Liver (tissue), 9 donors: Measurements from ENCODE around the gene UFD1. TPM values are rescaled to one million over a fixed set of nuclear protein-coding genes. Genes with fewer than 3 reads are reported as not detected.

Source experiments
- DNase-seq: peaks from one replicate; pipeline ENCODE4 v3.0.0-alpha.2; 2017; ENCODE audit warnings: low spot score
- H3K27ac ChIP-seq, 2 donors: one replicate each; pipeline ENCODE4 v1.7.0; 2013; ENCODE audit warnings: inconsistent platforms in 2 of 2, low read length in 2 of 2, control low read depth in 1 of 2, low read depth in 1 of 2, mild to moderate bottlenecking in 1 of 2
- H3K27me3 ChIP-seq, 4 donors: one replicate each; pipeline versions ENCODE4 v1.6.1 to v1.7.0; 2013; ENCODE audit warnings: low read length in 3 of 4, inconsistent platforms in 1 of 4, mild to moderate bottlenecking in 1 of 4, moderate library complexity in 1 of 4; ENCODE audit not compliant: control insufficient read depth in 4 of 4, insufficient read depth in 4 of 4
- H3K36me3 ChIP-seq, 4 donors: one replicate each; pipeline versions ENCODE4 v1.6.1 to v1.7.0; 2013; ENCODE audit warnings: low read length in 3 of 4, mild to moderate bottlenecking in 3 of 4, low read depth in 1 of 4, moderate library complexity in 1 of 4; ENCODE audit not compliant: control insufficient read depth in 4 of 4, insufficient read depth in 3 of 4
- H3K4me1 ChIP-seq, 4 donors: one replicate each; pipeline versions ENCODE4 v1.6.1 to v1.7.0; 2013; ENCODE audit warnings: low read length in 3 of 4, mild to moderate bottlenecking in 3 of 4, moderate library complexity in 1 of 4; ENCODE audit not compliant: control insufficient read depth in 4 of 4, insufficient read depth in 4 of 4
- H3K4me3 ChIP-seq, 3 donors: one replicate each; pipeline versions ENCODE4 v1.6.1 to v1.7.0; 2013; ENCODE audit warnings: low read length in 3 of 3, control low read depth in 1 of 3, low read depth in 1 of 3, mild to moderate bottlenecking in 1 of 3
- H3K9ac ChIP-seq, 2 donors: one replicate each; pipeline ENCODE4 v1.7.0; 2013; ENCODE audit warnings: low read length in 2 of 2, mild to moderate bottlenecking in 2 of 2, moderate library complexity in 2 of 2, control low read depth in 1 of 2, low read depth in 1 of 2
- H3K9me3 ChIP-seq, 4 donors: one replicate each; pipeline versions ENCODE4 v1.6.1 to v1.7.0; 2013; ENCODE audit warnings: low read length in 3 of 4; ENCODE audit not compliant: control insufficient read depth in 4 of 4
- CTCF ChIP-seq: fragments of 150-350 bp; IDR thresholded peaks from 2 replicates; pipeline ENCODE4 v1.5.1; 2017; ENCODE audit warnings: improper control_type of control experiment, low read depth, low read length; ENCODE audit not compliant: missing input control
- EGR1 ChIP-seq, 2 donors: IDR thresholded peaks; 2 replicates each; pipeline ENCODE4 v1.6.1; 2016 to 2018; ENCODE audit warnings: antibody characterized with exemption in 2 of 2, low read depth in 2 of 2
- FOXA1 ChIP-seq: IDR thresholded peaks from 2 replicates; pipeline ENCODE4 v1.6.1; 2016; ENCODE audit warnings: antibody characterized with exemption
- FOXA2 ChIP-seq: IDR thresholded peaks from 2 replicates; pipeline ENCODE4 v1.6.1; 2016; ENCODE audit warnings: antibody characterized with exemption
- GABPA ChIP-seq, 2 donors: IDR thresholded peaks in 1 of 2; conservative IDR thresholded peaks in 1 of 2; 2 replicates each; pipeline ENCODE4 v1.6.1; 2016; ENCODE audit warnings: antibody characterized with exemption in 2 of 2, mild to moderate bottlenecking in 1 of 2, moderate library complexity in 1 of 2
- HNF4A ChIP-seq, 2 donors: conservative IDR thresholded peaks; 2 replicates each; pipeline ENCODE4 v1.6.1; 2016; ENCODE audit warnings: antibody characterized with exemption in 2 of 2, mild to moderate bottlenecking in 2 of 2
- HNF4G ChIP-seq: IDR thresholded peaks from 2 replicates; pipeline ENCODE4 v1.6.1; 2016; ENCODE audit warnings: antibody characterized with exemption
- JUND ChIP-seq, 2 donors: IDR thresholded peaks; 2 replicates each; pipeline ENCODE4 v1.6.1; 2016; ENCODE audit warnings: antibody characterized with exemption in 2 of 2
- NR2F2 ChIP-seq: IDR thresholded peaks from 2 replicates; pipeline ENCODE4 v1.6.1; 2016; ENCODE audit warnings: antibody characterized with exemption
- RAD21 ChIP-seq, 2 donors: IDR thresholded peaks; 2 replicates each; pipeline ENCODE4 v1.6.1; 2016; ENCODE audit warnings: antibody characterized with exemption in 2 of 2, mild to moderate bottlenecking in 2 of 2
- RXRA ChIP-seq, 2 donors: IDR thresholded peaks; 2 replicates each; pipeline ENCODE4 v1.6.1; 2017 to 2018; ENCODE audit warnings: antibody characterized with exemption in 2 of 2, mild to moderate bottlenecking in 1 of 2
- SP1 ChIP-seq: IDR thresholded peaks from 2 replicates; pipeline ENCODE4 v1.6.1; 2018; ENCODE audit warnings: antibody characterized with exemption, mild to moderate bottlenecking
- TAF1 ChIP-seq: conservative IDR thresholded peaks from 2 replicates; pipeline ENCODE4 v1.6.1; 2016; ENCODE audit warnings: antibody characterized with exemption, mild to moderate bottlenecking
- YY1 ChIP-seq: IDR thresholded peaks from 2 replicates; pipeline ENCODE4 v1.6.1; 2016; ENCODE audit warnings: antibody characterized with exemption, mild to moderate bottlenecking
- WGBS: extraction: QIAGEN DNeasy Blood & Tissue Kit; methylation state at CpG from one replicate; pipeline ENCODE4 v1.1.7; 2013; 5-methylcytosine and 5-hydroxymethylcytosine counted together
- polyA plus RNA-seq, 2 donors: library from polyadenylated mRNA; stranded (reverse) in 1 of 2; unstranded in 1 of 2; fragments of 200-250 nt in 1 of 2; fragments of >200 nt in 1 of 2; fragmentation: Nextera tagmentation in 1 of 2; extraction: Ambion mirVana in 1 of 2; gene quantifications; one replicate each; pipeline versions ENCODE4 v1.2.1 to v1.2.3, GENCODE V29; 2013 to 2015
- total RNA-seq, 2 donors: library from RNA; depleted of rRNA; stranded (reverse); fragments of >200 nt; gene quantifications; one replicate each; pipeline ENCODE4 v1.2.3, GENCODE V29; 2014
- TF ChIP-seq, protein P1 (sequence below): IDR thresholded peaks from 2 replicates; pipeline ENCODE4 v1.6.1; 2016; ENCODE audit warnings: antibody characterized with exemption
- TF ChIP-seq, protein P2 (sequence below): IDR thresholded peaks from 2 replicates; pipeline ENCODE4 v1.6.1; 2016; ENCODE audit warnings: antibody characterized with exemption
- TF ChIP-seq, protein P3 (sequence below): IDR thresholded peaks from 2 replicates; pipeline ENCODE4 v1.6.1; 2016; ENCODE audit warnings: antibody characterized with exemption, mild to moderate bottlenecking
- TF ChIP-seq, protein P4 (sequence below): IDR thresholded peaks from 2 replicates; pipeline ENCODE4 v1.6.1; 2016; ENCODE audit warnings: antibody characterized with exemption
- donor health status: healthy.
- donor health status: healthy.
- donor health status: healthy.
- donor health status: healthy.
- donor health status: healthy.

UFD1 gene
- total and polyA plus RNA-seq, 4 donors = 28.2 to 64.2 (median 54.6) TPM

DNA sequence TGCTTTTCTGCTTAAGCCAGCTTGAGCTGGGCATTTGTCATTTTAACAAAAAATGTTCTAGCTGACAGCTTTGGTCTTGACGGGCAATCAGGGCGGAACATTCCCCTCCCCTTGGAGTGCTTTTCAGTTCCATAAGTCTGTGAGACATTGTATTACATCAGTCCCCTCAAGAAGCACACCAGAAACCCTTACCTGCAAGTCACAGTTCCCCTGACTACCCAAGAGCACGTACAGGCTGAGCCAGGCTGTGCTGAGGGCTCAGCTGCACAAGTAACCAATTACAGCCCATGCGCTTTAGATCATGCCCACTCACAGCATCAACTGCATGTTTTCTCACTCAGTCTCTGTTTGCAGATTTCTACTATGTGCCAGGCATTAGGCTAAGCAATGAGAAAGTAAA is 66.5 kb downstream of the UFD1 start:
- Histone ChIP-seq H3K9ac (no peak overlapping the region), H3K4me1 (peaks cover 0 to 2% (median 0%) of the 10 kb centered on the region in 4 donors), H3K27ac (no peak overlapping the region), H3K9me3 (no peaks in the 10 kb centered on the region), H3K4me3 (no peak overlapping the region), H3K36me3 (peaks cover 6 to 24% (median 15%) of the 10 kb centered on the region in 4 donors), H3K27me3 (no peaks in the 10 kb centered on the region)
- no peak for TF ChIP-seq EGR1 (IDR thresholded peaks at IDR 0.05; ENCODE audit: low read depth in 2 of 2)
- TF ChIP-seq, protein P1, sequence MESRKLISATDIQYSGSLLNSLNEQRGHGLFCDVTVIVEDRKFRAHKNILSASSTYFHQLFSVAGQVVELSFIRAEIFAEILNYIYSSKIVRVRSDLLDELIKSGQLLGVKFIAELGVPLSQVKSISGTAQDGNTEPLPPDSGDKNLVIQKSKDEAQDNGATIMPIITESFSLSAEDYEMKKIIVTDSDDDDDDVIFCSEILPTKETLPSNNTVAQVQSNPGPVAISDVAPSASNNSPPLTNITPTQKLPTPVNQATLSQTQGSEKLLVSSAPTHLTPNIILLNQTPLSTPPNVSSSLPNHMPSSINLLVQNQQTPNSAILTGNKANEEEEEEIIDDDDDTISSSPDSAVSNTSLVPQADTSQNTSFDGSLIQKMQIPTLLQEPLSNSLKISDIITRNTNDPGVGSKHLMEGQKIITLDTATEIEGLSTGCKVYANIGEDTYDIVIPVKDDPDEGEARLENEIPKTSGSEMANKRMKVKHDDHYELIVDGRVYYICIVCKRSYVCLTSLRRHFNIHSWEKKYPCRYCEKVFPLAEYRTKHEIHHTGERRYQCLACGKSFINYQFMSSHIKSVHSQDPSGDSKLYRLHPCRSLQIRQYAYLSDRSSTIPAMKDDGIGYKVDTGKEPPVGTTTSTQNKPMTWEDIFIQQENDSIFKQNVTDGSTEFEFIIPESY = no peak
- TF ChIP-seq YY1 = no peak
- TF ChIP-seq SP1 = no peak
- TF ChIP-seq, protein P2, sequence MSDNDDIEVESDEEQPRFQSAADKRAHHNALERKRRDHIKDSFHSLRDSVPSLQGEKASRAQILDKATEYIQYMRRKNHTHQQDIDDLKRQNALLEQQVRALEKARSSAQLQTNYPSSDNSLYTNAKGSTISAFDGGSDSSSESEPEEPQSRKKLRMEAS = no peak
- TF ChIP-seq, protein P3, sequence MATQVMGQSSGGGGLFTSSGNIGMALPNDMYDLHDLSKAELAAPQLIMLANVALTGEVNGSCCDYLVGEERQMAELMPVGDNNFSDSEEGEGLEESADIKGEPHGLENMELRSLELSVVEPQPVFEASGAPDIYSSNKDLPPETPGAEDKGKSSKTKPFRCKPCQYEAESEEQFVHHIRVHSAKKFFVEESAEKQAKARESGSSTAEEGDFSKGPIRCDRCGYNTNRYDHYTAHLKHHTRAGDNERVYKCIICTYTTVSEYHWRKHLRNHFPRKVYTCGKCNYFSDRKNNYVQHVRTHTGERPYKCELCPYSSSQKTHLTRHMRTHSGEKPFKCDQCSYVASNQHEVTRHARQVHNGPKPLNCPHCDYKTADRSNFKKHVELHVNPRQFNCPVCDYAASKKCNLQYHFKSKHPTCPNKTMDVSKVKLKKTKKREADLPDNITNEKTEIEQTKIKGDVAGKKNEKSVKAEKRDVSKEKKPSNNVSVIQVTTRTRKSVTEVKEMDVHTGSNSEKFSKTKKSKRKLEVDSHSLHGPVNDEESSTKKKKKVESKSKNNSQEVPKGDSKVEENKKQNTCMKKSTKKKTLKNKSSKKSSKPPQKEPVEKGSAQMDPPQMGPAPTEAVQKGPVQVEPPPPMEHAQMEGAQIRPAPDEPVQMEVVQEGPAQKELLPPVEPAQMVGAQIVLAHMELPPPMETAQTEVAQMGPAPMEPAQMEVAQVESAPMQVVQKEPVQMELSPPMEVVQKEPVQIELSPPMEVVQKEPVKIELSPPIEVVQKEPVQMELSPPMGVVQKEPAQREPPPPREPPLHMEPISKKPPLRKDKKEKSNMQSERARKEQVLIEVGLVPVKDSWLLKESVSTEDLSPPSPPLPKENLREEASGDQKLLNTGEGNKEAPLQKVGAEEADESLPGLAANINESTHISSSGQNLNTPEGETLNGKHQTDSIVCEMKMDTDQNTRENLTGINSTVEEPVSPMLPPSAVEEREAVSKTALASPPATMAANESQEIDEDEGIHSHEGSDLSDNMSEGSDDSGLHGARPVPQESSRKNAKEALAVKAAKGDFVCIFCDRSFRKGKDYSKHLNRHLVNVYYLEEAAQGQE = no peak
- TF ChIP-seq GABPA (IDR thresholded peaks at IDR 0.05 in 1 of 2, conservative IDR thresholded peaks at IDR 0.05 in 1 of 2) = no peak
- no peak for TF ChIP-seq NR2F2
- no peak for TF ChIP-seq CTCF
- TF ChIP-seq RAD21 (IDR thresholded peaks at IDR 0.05) = no peak
- no peak for TF ChIP-seq JUND (IDR thresholded peaks at IDR 0.05)
- TF ChIP-seq HNF4A (conservative IDR thresholded peaks at IDR 0.05) = no peak
- TF ChIP-seq, protein P4, sequence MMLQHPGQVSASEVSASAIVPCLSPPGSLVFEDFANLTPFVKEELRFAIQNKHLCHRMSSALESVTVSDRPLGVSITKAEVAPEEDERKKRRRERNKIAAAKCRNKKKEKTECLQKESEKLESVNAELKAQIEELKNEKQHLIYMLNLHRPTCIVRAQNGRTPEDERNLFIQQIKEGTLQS = no peak
- no peak for TF ChIP-seq HNF4G
- TF ChIP-seq FOXA2 = no peak
- no peak for TF ChIP-seq TAF1
- no peak for TF ChIP-seq FOXA1
- TF ChIP-seq RXRA (IDR thresholded peaks at IDR 0.05) = no peak
- no peak for DNase-seq
- WGBS = 97% methylated on average over 4 of the region's 4 CpGs
